Vagina (tissue), 2 donors: ENCODE results near the gene ACTN3.

Experiments
- POLR2A ChIP-seq, 2 donors: fragments of 450-650 bp; IDR thresholded peaks; one replicate each; pipeline ENCODE4 v1.6.1; 2017; ENCODE audit warnings: antibody characterized with exemption in 2 of 2, mild to moderate bottlenecking in 2 of 2, moderate library complexity in 2 of 2
- POLR2AphosphoS5 ChIP-seq, 2 donors: sonication (generic); formaldehyde crosslinking; IDR thresholded peaks; one replicate each; pipeline ENCODE4 v1.9.0; 2017; ENCODE audit warnings: antibody characterized with exemption in 2 of 2, mild to moderate bottlenecking in 2 of 2, low read depth in 1 of 2; ENCODE audit not compliant: insufficient read depth in 1 of 2
- TF ChIP-seq, protein P1 (sequence below), 3 experiments: fragments of 450-650 bp in 2 of 3; fragments of 200-600 bp in 1 of 3; sonication (generic) in 1 of 3; IDR thresholded peaks; one replicate each; pipeline ENCODE4 v1.5.1; 2017 to 2019; ENCODE audit warnings: antibody characterized with exemption in 3 of 3, mild to moderate bottlenecking in 2 of 3, moderate library complexity in 2 of 3

DNA sequence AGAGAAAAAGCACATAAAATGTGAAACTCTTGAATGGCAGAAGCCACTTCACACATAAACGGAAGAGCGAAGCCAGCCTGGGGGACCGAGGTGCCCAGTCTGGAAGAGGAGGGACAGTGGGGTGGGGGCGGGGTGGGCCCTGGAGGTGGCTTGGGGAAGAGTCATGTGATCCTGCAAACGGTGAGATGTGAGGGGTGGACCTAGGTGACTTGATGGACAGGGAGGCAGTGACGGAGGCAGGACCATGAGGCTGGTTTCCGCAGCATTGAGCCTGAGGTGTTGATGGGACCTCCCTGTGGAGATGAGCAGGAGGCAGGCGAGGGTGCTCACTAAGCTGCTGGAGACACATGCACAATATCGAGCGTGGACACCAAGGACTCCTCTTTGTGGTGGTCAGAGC, 17.6 kb upstream of the ACTN3 start:
- TF ChIP-seq, protein P1, sequence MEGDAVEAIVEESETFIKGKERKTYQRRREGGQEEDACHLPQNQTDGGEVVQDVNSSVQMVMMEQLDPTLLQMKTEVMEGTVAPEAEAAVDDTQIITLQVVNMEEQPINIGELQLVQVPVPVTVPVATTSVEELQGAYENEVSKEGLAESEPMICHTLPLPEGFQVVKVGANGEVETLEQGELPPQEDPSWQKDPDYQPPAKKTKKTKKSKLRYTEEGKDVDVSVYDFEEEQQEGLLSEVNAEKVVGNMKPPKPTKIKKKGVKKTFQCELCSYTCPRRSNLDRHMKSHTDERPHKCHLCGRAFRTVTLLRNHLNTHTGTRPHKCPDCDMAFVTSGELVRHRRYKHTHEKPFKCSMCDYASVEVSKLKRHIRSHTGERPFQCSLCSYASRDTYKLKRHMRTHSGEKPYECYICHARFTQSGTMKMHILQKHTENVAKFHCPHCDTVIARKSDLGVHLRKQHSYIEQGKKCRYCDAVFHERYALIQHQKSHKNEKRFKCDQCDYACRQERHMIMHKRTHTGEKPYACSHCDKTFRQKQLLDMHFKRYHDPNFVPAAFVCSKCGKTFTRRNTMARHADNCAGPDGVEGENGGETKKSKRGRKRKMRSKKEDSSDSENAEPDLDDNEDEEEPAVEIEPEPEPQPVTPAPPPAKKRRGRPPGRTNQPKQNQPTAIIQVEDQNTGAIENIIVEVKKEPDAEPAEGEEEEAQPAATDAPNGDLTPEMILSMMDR (IDR thresholded peaks at IDR 0.05), result no peak
- TF ChIP-seq POLR2A (IDR thresholded peaks at IDR 0.05), result no peak
- TF ChIP-seq POLR2AphosphoS5 (IDR thresholded peaks at IDR 0.05; ENCODE audit: insufficient read depth in 1 of 2, low read depth in 1 of 2), result no peak
